Neural cell (in vitro differentiated cells): ENCODE data around the gene SYCP2. TPM values are rescaled to one million over a fixed set of nuclear protein-coding genes. Genes with fewer than 3 reads are reported as not detected.

ENCODE experiments used
- H2AFZ ChIP-seq: fragments of 200-600, 300-800 bp; sonication (generic), shearing (Covaris generic); 2 replicates; pipeline ENCODE4 v1.6.0; 2014; ENCODE audit warnings: low read depth, mild to moderate bottlenecking, antibody characterized with exemption, low read length, moderate library complexity
- H3F3A ChIP-seq: fragments of 200-600 bp; shearing (Covaris generic); 2 replicates; pipeline ENCODE4 v1.6.1; 2016; ENCODE audit warnings: mild to moderate bottlenecking, moderate library complexity, mixed read lengths, antibody characterized with exemption, low read length; ENCODE audit not compliant: insufficient read depth, poor library complexity, severe bottlenecking
- H3K27ac ChIP-seq: fragments of 200-600, 300-800 bp; sonication (generic), shearing (Covaris generic); 2 replicates; pipeline ENCODE4 v1.5.1; 2014; ENCODE audit warnings: mild to moderate bottlenecking, low read length, moderate library complexity
- H3K27me3 ChIP-seq: fragments of 300-800, 200-600 bp; sonication (generic), shearing (Covaris generic); 2 replicates; pipeline ENCODE4 v1.6.0; 2014; ENCODE audit warnings: mild to moderate bottlenecking, low read depth, low read length, moderate library complexity; ENCODE audit not compliant: insufficient read depth
- H3K36me3 ChIP-seq: fragments of 300-800, 200-600 bp; sonication (generic), shearing (Covaris generic); 2 replicates; pipeline ENCODE4 v1.5.1; 2014; ENCODE audit warnings: mild to moderate bottlenecking, antibody characterized with exemption, low read length, moderate library complexity; ENCODE audit not compliant: insufficient read depth
- H3K4me2 ChIP-seq: fragments of 300-800, 200-600 bp; sonication (generic), shearing (Covaris generic); 2 replicates; pipeline ENCODE4 v1.6.0; 2014; ENCODE audit warnings: mild to moderate bottlenecking, low read length
- H3K4me3 ChIP-seq: fragments of 300-800, 200-600 bp; sonication (generic), shearing (Covaris generic); 2 replicates; pipeline ENCODE4 v1.5.1; 2014; ENCODE audit warnings: mild to moderate bottlenecking, low read length, moderate library complexity
- H3K79me2 ChIP-seq: fragments of 200-600 bp; shearing (Covaris generic); replicated peaks from 2 replicates; pipeline ENCODE4 v1.6.0; 2014; ENCODE audit warnings: mild to moderate bottlenecking, low read length, moderate library complexity; ENCODE audit not compliant: insufficient read depth
- H3K9ac ChIP-seq: fragments of 300-800, 200-600 bp; sonication (generic), shearing (Covaris generic); 2 replicates; pipeline ENCODE4 v1.6.1; 2016; ENCODE audit warnings: mild to moderate bottlenecking, low read length, mixed read lengths
- H3K9me2 ChIP-seq: fragments of 200-600 bp; shearing (Covaris generic); 2 replicates; pipeline ENCODE4 v1.6.1; 2016; ENCODE audit warnings: mild to moderate bottlenecking, low read length, mixed read lengths; ENCODE audit not compliant: insufficient read depth
- H3K9me3 ChIP-seq: fragments of 200-600, 300-800 bp; sonication (generic), shearing (Covaris generic); 2 replicates; pipeline ENCODE4 v1.6.1; 2016; ENCODE audit warnings: mild to moderate bottlenecking, mixed run types, low read length, moderate library complexity, mixed read lengths
- H4K20me1 ChIP-seq: fragments of 200-600 bp; shearing (Covaris generic); 2 replicates; pipeline ENCODE4 v1.6.1; 2016; ENCODE audit warnings: mild to moderate bottlenecking, mixed run types; ENCODE audit not compliant: insufficient read depth
- CTCF ChIP-seq: fragments of 450-650 bp; IDR thresholded peaks from 2 replicates; pipeline ENCODE4 v1.5.1; 2014; ENCODE audit warnings: antibody characterized with exemption, mild to moderate bottlenecking, moderate library complexity; ENCODE audit not compliant: poor library complexity, severe bottlenecking
- EP300 ChIP-seq: fragments of 450-650 bp; conservative IDR thresholded peaks from 2 replicates; pipeline ENCODE4 v1.6.1; 2014; ENCODE audit warnings: antibody characterized with exemption, mild to moderate bottlenecking, moderate library complexity; ENCODE audit not compliant: poor library complexity, severe bottlenecking
- EZH2 ChIP-seq: fragments of 200-600, 300-800 bp; shearing (Covaris generic), sonication (generic); IDR thresholded peaks from 2 replicates; pipeline ENCODE4 v1.6.1; 2014; ENCODE audit warnings: antibody characterized with exemption, low read length, borderline replicate concordance, mild to moderate bottlenecking; ENCODE audit not compliant: insufficient read depth, poor library complexity, severe bottlenecking
- MXI1 ChIP-seq: fragments of 450-650 bp; conservative IDR thresholded peaks from 2 replicates; pipeline ENCODE4 v1.6.1; 2014; ENCODE audit warnings: antibody characterized with exemption, mild to moderate bottlenecking; ENCODE audit not compliant: poor library complexity, severe bottlenecking
- POLR2AphosphoS5 ChIP-seq: IDR thresholded peaks from 2 replicates; pipeline ENCODE4 v1.6.1; 2012
- RAD21 ChIP-seq: fragments of 450-650 bp; conservative IDR thresholded peaks from 2 replicates; pipeline ENCODE4 v1.6.1; 2014; ENCODE audit warnings: antibody characterized with exemption, mild to moderate bottlenecking, moderate library complexity
- REST ChIP-seq: IDR thresholded peaks from 2 replicates; pipeline ENCODE4 v1.6.1; 2012; ENCODE audit warnings: borderline replicate concordance
- SMC3 ChIP-seq: fragments of 450-650 bp; conservative IDR thresholded peaks from 2 replicates; pipeline ENCODE4 v1.6.1; 2014; ENCODE audit warnings: antibody characterized with exemption, mild to moderate bottlenecking, moderate library complexity; ENCODE audit not compliant: poor library complexity
- TAF1 ChIP-seq: IDR thresholded peaks from 2 replicates; pipeline ENCODE4 v1.6.1; 2012; ENCODE audit warnings: low read depth
- polyA plus RNA-seq: library from polyadenylated mRNA; depleted of rRNA; stranded (reverse); fragments of >200 nt; gene quantifications from 2 replicates; pipeline ENCODE4 v1.2.3, GENCODE V29; 2014

Gene SYCP2
- polyA plus RNA-seq, 1 donor from 2014 or later, result 1.4 TPM

GRCh38 chr20:59888050-59888449 lies 45.4 kb downstream of the SYCP2 start:
- H3K9me3 ChIP-seq, result no peaks in the 10 kb centered on the region
- H3K27me3 ChIP-seq, result no peaks in the 10 kb centered on the region
- no peaks in the 10 kb centered on the region for H3K9me2 ChIP-seq
- no peaks in the 10 kb centered on the region for H3K36me3 ChIP-seq
- no peaks in the 10 kb centered on the region for H4K20me1 ChIP-seq
- TF ChIP-seq EP300, result no peak
- TF ChIP-seq SMC3, result no peak
- TF ChIP-seq CTCF, result no peak
- TF ChIP-seq RAD21, result no peak
- no peak for TF ChIP-seq TAF1
- TF ChIP-seq POLR2AphosphoS5, result no peak
- TF ChIP-seq MXI1, result no peak
- no peak for TF ChIP-seq EZH2
- TF ChIP-seq REST, result no peak
- no peaks in the 10 kb centered on the region for H3K79me2 ChIP-seq
- H3K4me3 ChIP-seq, result no peak overlapping the region
- no peaks in the 10 kb centered on the region for H3F3A ChIP-seq
- no peak overlapping the region for H3K27ac ChIP-seq
- H3K4me2 ChIP-seq, result no peak overlapping the region
- no peak overlapping the region for H3K9ac ChIP-seq
- no peak overlapping the region for H2AFZ ChIP-seq

GRCh38 chr20:59884494-59884893 lies 48.9 kb downstream of the SYCP2 start:
- H4K20me1 ChIP-seq, result no peaks in the 10 kb centered on the region
- no peaks in the 10 kb centered on the region for H3K27me3 ChIP-seq
- H3F3A ChIP-seq, result no peaks in the 10 kb centered on the region
- no peak overlapping the region for H3K4me3 ChIP-seq
- TF ChIP-seq CTCF (no peak), RAD21 (no peak), REST (no peak), POLR2AphosphoS5 (no peak), EP300 (no peak), SMC3 (no peak), EZH2 (no peak), MXI1 (no peak), TAF1 (no peak)
- no peaks in the 10 kb centered on the region for H3K79me2 ChIP-seq
- H3K9ac ChIP-seq, result no peak overlapping the region
- no peaks in the 10 kb centered on the region for H3K9me3 ChIP-seq
- no peaks in the 10 kb centered on the region for H3K9me2 ChIP-seq
- no peak overlapping the region for H2AFZ ChIP-seq
- H3K36me3 ChIP-seq, result no peaks in the 10 kb centered on the region
- no peak overlapping the region for H3K4me2 ChIP-seq
- no peak overlapping the region for H3K27ac ChIP-seq
